ENCODE measurements around the gene DEAF1. TPM values are rescaled to one million over a fixed set of nuclear protein-coding genes. Genes with fewer than 3 reads are reported as not detected.

Gene DEAF1
- total and polyA plus RNA-seq, 10 of the 15 experiments (the other 5 are each of a cell fraction or from before 2014, with no cell fraction given): 0.68 to 51.3 (median 25.9) TPM

DNA sequence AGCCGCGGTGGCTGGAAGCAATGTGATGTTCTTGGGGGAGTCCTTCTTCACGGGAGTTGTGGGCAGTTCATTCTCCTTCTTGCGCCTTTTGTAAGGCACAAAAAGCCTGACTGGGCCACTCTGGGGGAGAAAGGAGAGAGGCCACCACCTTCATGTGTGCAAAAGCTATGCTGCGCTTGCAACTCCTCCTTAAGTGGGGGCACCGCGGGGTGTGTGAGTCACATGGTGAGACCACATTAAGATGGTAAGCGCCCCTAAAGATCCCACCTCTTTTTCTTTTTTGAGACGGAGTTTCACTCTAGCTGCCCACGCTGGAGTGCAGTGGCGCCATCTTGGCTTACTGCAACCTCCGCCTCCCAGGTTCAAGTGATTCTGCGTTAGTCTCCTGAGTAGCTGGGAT is 14.1 kb downstream of the DEAF1 start:
- Histone ChIP-seq H3K4me1 (ENCODE audit: control insufficient read depth, insufficient read depth, low read length) (no peaks in the 10 kb centered on the region), H3K36me3 (ENCODE audit: control insufficient read depth in 2 of 2, insufficient read depth in 2 of 2, low read length in 1 of 2) (peaks cover 5 to 14% of the 10 kb centered on the region in 2 experiments; a peak in 3 of 4 replicates), H3K4me2 (ENCODE audit: control insufficient read depth, insufficient read depth) (no peak overlapping the region), H3K27me3 (replicated peaks in 1 of 2; ENCODE audit: control insufficient read depth in 2 of 2, insufficient read depth in 2 of 2, low read length in 1 of 2) (no peaks in the 10 kb centered on the region), H3K27ac (ENCODE audit: control insufficient read depth, insufficient read depth) (no peak overlapping the region), H4K20me1 (ENCODE audit: control insufficient read depth, insufficient read depth) (no peaks in the 10 kb centered on the region), H3K9me3 (replicated peaks; ENCODE audit: control insufficient read depth, insufficient read depth, low read length) (no peaks in the 10 kb centered on the region), H3K79me2 (ENCODE audit: control insufficient read depth, insufficient read depth, low read length) (no peaks in the 10 kb centered on the region), H3K9ac (ENCODE audit: control insufficient read depth, insufficient read depth, low read length) (no peak overlapping the region), H2AFZ (ENCODE audit: control insufficient read depth, low read depth, low read length) (no peak overlapping the region), H3K4me3 (no peak overlapping the region)
- WGBS (ENCODE audit: insufficient coverage, insufficient replicate concordance, low lambda C conversion rate, missing lambda C conversion rate): over 99% methylated on average over 13 of the region's 13 CpGs
- BruUV-seq (replicated peaks): no TSS peak
- DNase-seq (ENCODE audit: low read depth, low spot score) (no peak), ATAC-seq (no peak), FAIRE-seq (no peak)
- in situ Hi-C loops (cut with MboI): no loop called here
- SMC1A ChIA-PET (ENCODE audit: uncharacterized antibody, unreplicated experiment): interaction anchor here (1.2 kb wide), 1 partner anchor 24 kb away, joined by 3 read pairs; no protein-coding TSS in a partner anchor
- POLR2A ChIA-PET: no interaction called here
- intact Hi-C loops (cut with micrococcal nuclease; ENCODE audit: unreplicated experiment): no loop called here
- CTCF ChIA-PET: interaction anchor here (1.2 to 1.3 kb wide), 2 partner anchors 14 to 19 kb away, joined by 3 to 4 read pairs; no protein-coding TSS in a partner anchor
- RAD21 ChIA-PET (ENCODE audit: unreplicated experiment): interaction anchor here (0.8 kb wide), 1 partner anchor 15 kb away, joined by 3 read pairs; the partner anchor contains the start of gene TMEM80
- TF ChIP-seq NBN (IDR thresholded peaks at IDR 0.05): no peak
- TF ChIP-seq NFYB (IDR thresholded peaks at IDR 0.05; ENCODE audit: insufficient read depth, low read depth, low read length): no peak
- no peak for TF ChIP-seq NRF1 (conservative IDR thresholded peaks at IDR 0.05; ENCODE audit: low read depth, low read length)
- no peak for TF ChIP-seq RELA (IDR thresholded peaks at IDR 0.05; ENCODE audit: borderline replicate concordance, partially characterized antibody)
- no peak for TF ChIP-seq ESRRA (IDR thresholded peaks at IDR 0.05; ENCODE audit: low read length)
- TF ChIP-seq, protein P1, sequence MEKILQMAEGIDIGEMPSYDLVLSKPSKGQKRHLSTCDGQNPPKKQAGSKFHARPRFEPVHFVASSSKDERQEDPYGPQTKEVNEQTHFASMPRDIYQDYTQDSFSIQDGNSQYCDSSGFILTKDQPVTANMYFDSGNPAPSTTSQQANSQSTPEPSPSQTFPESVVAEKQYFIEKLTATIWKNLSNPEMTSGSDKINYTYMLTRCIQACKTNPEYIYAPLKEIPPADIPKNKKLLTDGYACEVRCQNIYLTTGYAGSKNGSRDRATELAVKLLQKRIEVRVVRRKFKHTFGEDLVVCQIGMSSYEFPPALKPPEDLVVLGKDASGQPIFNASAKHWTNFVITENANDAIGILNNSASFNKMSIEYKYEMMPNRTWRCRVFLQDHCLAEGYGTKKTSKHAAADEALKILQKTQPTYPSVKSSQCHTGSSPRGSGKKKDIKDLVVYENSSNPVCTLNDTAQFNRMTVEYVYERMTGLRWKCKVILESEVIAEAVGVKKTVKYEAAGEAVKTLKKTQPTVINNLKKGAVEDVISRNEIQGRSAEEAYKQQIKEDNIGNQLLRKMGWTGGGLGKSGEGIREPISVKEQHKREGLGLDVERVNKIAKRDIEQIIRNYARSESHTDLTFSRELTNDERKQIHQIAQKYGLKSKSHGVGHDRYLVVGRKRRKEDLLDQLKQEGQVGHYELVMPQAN (conservative IDR thresholded peaks at IDR 0.05): no peak
- TF ChIP-seq, protein P2, sequence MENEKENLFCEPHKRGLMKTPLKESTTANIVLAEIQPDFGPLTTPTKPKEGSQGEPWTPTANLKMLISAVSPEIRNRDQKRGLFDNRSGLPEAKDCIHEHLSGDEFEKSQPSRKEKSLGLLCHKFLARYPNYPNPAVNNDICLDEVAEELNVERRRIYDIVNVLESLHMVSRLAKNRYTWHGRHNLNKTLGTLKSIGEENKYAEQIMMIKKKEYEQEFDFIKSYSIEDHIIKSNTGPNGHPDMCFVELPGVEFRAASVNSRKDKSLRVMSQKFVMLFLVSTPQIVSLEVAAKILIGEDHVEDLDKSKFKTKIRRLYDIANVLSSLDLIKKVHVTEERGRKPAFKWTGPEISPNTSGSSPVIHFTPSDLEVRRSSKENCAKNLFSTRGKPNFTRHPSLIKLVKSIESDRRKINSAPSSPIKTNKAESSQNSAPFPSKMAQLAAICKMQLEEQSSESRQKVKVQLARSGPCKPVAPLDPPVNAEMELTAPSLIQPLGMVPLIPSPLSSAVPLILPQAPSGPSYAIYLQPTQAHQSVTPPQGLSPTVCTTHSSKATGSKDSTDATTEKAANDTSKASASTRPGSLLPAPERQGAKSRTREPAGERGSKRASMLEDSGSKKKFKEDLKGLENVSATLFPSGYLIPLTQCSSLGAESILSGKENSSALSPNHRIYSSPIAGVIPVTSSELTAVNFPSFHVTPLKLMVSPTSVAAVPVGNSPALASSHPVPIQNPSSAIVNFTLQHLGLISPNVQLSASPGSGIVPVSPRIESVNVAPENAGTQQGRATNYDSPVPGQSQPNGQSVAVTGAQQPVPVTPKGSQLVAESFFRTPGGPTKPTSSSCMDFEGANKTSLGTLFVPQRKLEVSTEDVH (IDR thresholded peaks at IDR 0.05; ENCODE audit: low read depth, partially characterized antibody): no peak
- TF ChIP-seq MEF2B (IDR thresholded peaks at IDR 0.05; ENCODE audit: partially characterized antibody, poor library complexity, severe bottlenecking): no peak
- no peak for TF ChIP-seq MTA2 (IDR thresholded peaks at IDR 0.05; ENCODE audit: low read depth)
- TF ChIP-seq, protein P3, sequence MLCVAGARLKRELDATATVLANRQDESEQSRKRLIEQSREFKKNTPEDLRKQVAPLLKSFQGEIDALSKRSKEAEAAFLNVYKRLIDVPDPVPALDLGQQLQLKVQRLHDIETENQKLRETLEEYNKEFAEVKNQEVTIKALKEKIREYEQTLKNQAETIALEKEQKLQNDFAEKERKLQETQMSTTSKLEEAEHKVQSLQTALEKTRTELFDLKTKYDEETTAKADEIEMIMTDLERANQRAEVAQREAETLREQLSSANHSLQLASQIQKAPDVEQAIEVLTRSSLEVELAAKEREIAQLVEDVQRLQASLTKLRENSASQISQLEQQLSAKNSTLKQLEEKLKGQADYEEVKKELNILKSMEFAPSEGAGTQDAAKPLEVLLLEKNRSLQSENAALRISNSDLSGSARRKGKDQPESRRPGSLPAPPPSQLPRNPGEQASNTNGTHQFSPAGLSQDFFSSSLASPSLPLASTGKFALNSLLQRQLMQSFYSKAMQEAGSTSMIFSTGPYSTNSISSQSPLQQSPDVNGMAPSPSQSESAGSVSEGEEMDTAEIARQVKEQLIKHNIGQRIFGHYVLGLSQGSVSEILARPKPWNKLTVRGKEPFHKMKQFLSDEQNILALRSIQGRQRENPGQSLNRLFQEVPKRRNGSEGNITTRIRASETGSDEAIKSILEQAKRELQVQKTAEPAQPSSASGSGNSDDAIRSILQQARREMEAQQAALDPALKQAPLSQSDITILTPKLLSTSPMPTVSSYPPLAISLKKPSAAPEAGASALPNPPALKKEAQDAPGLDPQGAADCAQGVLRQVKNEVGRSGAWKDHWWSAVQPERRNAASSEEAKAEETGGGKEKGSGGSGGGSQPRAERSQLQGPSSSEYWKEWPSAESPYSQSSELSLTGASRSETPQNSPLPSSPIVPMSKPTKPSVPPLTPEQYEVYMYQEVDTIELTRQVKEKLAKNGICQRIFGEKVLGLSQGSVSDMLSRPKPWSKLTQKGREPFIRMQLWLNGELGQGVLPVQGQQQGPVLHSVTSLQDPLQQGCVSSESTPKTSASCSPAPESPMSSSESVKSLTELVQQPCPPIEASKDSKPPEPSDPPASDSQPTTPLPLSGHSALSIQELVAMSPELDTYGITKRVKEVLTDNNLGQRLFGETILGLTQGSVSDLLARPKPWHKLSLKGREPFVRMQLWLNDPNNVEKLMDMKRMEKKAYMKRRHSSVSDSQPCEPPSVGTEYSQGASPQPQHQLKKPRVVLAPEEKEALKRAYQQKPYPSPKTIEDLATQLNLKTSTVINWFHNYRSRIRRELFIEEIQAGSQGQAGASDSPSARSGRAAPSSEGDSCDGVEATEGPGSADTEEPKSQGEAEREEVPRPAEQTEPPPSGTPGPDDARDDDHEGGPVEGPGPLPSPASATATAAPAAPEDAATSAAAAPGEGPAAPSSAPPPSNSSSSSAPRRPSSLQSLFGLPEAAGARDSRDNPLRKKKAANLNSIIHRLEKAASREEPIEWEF (IDR thresholded peaks at IDR 0.05; ENCODE audit: insufficient replicate concordance, low read depth, low read length): no peak
- TF ChIP-seq, protein P4, sequence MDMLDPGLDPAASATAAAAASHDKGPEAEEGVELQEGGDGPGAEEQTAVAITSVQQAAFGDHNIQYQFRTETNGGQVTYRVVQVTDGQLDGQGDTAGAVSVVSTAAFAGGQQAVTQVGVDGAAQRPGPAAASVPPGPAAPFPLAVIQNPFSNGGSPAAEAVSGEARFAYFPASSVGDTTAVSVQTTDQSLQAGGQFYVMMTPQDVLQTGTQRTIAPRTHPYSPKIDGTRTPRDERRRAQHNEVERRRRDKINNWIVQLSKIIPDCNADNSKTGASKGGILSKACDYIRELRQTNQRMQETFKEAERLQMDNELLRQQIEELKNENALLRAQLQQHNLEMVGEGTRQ (IDR thresholded peaks at IDR 0.05; ENCODE audit: borderline replicate concordance, low read depth, low read length): no peak
- TF ChIP-seq ZNF24 (IDR thresholded peaks at IDR 0.05): no peak
- no peak for TF ChIP-seq YBX1 (IDR thresholded peaks at IDR 0.05)

Measured in GM12878 (cell line).